NOMO-1 (cell line): ENCODE results near the gene SLC12A7.
"Not testable (repeated sequence)": the region's sequence is repeated elsewhere in the genome, so short reads cannot be mapped to it uniquely, and the experiment has no call there.

Experiments used
- DNase-seq, 2 experiments: peaks; one replicate each; lab custom pipeline; 2025; ENCODE audit not compliant: unreplicated experiment in 2 of 2; lab: John Stamatoyannopoulos, UW

The SLC12A7 gene

DNA sequence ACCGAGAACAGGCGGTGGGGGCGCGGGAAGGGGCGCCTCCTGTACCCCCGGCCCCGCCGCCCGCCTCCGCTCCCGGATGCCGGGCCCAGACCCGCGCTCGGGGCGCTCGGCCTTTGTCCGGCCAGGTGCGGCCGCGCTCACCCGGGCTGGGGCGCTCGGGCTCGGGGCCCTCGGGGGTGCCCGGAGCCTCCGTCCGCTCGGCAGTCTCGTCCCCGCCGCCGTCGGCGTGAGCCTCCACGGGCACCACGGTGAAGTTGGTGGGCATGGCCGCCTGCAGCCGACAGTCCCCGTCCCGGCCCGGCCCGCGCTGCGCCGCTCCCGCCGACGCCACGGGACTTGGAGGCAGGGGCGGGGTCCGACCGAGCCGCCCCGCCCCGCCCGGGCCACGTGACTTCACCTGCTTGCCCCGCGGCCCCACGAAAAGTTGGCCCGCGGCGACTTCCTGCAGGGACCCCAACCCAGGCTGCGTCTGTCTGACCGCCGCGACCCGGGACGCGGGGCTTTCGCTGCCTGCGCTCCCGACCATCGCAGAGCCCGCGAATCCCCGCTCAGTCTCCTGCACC, at the start of gene SLC12A7:
SLC12A7 (minus strand) TSS at position 337 of the 563 bp plus-strand sequence; CDS start at position 265, 72 bp downstream.
- DNase-seq: peak; percentile 35 to 58

DNA sequence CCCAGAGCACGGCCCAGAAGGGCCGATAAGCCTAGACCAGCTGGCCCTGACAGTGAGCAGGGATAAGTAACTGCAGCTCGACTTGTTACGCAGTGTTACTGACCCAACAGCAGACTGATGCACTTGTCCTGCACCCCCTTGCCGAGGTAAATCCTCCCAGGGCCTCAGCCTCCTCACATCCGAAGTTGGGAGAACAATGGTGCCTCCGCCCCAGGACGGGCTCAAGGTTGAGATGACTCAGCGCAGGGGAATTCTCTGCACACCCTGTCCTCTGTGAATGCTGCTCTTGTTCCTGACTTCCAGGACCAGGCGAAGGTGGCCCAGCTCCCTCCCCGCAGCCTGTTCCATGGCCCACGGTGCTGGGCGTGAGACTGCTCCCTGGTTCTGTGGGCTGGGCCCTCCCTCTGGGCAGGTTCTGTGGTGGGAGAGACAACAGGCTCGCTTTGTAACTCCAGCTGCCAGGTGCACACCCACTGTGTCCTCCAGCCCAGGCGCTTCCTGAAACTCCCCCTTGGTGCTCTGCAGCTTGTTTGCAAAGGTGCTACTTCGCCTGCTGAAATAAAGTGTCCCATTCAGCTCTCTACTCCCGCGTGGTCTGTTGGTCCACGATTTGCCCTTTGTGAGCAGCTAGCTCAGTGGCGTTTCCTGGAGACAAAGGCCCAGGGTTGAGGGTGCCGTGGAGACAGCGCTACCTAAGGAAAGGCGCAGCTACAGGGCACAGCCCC, 49.4 kb upstream of the SLC12A7 start:
- DNase-seq: no peak

DNA sequence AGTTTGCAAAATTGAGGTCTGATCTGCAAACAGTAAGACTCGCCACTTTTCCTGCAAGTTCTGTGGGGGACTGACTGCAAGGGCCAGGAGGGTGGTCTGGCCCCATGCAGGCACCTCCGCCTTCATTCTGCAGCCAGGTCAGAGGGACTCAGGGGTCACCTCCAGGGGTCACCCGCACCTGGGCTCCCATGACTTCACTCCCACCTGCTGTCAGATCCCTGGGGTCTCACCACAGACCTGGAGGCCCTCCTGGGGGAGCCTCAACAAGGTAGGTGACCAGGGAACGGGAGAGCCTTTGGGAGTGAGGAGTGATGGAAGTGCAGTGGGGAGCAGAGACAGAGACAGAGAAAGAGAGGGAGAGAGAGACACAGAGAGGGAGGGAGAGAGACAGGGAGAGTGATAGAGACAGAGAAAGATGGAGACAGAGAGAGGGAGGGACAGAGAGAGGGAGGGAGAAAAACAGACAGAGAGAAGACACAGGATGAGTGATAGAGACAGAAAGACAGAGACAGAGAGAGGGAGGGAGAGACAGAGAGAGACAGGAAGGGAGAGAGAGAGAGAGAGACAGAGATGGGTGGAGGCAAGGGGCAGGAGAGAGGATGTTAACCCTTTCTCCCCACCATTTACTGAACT, 48.0 kb upstream of the SLC12A7 start:
- no peak for DNase-seq

DNA sequence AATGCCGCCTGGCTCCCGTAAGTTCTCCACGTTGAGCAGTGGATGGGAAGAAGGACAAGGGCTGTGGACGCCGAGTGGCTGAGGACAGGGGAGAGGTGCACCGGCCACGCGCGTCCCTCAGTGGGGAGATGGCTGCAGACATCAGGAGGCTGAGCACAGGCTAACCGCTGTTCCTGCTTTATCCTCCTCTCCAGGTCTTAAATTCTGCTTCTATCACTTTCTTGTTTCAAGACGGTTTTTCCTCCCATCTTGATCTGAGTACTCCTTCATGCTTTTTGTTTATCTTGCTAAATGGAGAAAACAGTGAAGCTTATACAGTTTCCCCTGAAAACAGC, 47.4 kb upstream of the SLC12A7 start:
- DNase-seq: no peak

DNA sequence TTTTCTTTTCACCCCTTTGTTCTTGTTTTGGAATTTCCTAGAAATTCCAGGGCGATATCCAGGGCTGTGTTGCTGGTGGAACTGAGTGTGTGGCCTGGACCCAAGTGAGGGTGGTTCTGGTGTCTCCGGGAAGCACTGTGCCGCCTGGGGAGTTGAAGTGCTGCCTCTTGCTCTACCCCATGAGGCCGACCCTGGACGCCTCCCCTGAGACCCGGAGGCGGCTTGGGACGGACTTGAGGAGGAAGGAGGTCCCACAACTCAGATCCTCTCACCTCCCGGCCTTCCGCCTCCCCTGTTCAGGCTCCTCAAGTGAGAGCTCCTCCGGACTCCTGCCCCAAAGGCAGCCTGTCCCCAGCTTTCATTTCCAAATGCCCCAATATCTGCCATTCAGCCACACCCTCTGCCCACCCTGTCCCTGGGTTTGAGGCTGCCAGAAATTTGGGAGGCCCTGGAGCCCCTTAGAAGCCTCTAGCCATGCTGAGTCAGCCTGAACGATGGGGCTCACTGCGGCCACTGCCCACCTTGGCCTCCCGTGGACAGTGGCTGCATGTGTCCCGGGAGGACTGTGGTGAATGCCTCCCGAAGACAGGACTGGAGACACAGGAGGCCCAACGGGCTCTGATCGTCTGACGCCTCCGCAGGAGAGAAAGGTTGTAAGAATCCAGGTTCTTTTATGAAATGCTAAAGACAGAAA, 46.9 kb upstream of the SLC12A7 start:
- no peak for DNase-seq

DNA sequence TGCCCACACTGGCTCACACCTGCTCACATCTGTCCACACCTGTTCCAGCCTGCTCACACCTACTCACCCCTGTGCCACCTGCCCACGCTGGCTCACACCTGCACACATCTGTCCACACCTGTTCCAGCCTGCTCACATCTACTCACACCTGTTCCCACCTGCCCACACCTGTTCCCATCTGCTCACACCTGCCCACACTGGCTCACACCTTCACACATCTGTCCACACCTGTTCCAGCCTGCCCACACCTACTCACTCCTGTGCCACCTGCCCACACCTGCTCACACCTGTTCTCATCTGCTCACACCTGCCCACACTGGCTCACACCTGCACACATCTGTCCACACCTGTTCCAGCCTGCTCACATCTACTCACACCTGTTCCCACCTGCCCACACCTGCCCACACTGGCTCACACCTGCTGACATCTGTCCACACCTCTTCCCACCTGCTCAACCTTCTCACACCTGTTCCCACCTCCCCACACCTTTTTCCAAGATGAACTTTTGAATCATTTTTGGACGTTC, 45.7 kb upstream of the SLC12A7 start:
- not testable (repeated sequence) for DNase-seq

DNA sequence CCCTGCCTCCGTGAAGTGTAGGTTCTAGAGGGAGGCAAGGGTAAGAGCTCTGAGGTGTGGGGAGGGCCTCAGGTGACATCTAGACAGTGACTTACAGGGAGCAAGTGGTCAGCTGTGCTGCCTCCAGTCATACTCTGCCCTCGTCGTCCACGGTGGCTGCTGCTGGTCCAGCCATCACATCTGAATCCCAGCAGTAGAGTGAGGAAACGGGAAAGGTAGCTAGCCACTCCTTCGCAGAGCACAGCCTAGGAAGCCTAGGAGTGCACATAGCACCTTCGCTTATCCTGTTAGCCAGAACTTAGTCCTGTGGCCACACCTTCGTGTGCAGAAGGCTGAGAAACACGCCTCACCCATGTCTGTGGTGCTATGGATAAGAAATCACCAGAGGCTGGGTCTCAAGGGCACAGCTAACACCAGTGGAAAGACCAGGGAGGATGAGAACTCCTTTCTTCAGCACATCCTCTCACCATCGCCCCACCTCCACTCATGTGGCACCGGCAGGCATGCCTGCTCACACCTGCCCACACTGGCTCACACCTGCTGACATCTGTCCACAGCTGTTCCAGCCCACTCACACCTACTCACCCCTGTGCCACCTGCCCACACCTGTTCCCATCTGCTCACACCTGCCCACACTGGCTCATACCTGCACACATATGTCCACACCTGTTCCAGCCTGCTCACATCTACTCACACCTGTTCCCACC, 45.0 kb upstream of the SLC12A7 start:
- DNase-seq: no peak

DNA sequence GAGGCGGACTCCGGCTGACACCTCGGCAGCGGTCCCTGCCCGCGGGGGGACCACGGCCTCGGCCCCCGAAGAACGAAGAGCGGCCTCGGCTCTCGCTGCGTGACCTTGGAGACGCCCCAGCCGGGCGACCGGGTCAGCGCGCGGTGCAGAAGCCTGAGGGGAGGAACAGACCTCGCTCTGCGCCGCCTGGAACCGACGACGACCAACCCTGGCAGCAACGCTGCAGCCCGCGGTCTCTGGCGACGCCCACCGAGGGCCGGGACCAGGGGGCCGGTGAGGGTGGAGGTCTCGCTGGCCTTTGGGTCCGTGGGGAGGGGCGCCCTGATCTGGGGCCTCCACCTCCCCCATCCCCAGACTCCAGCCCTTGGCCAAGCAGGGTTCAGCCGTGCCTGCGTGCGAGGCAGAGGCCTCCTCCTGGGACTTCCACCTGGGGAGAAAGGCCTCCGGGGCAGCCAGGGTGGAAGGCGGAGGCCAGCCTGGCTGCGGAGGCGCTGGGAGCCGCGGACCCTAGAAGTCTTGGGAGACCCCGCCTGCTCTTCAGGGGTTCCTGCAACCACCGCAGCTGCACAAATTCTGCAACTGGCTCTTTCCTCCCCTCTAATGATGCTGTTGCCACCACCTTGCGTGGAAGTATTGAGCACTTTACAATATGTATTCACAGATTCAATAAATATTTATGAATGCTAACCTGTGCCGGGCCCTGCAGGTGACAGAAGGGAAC, 44.3 kb upstream of the SLC12A7 start:
- DNase-seq: no peak

DNA sequence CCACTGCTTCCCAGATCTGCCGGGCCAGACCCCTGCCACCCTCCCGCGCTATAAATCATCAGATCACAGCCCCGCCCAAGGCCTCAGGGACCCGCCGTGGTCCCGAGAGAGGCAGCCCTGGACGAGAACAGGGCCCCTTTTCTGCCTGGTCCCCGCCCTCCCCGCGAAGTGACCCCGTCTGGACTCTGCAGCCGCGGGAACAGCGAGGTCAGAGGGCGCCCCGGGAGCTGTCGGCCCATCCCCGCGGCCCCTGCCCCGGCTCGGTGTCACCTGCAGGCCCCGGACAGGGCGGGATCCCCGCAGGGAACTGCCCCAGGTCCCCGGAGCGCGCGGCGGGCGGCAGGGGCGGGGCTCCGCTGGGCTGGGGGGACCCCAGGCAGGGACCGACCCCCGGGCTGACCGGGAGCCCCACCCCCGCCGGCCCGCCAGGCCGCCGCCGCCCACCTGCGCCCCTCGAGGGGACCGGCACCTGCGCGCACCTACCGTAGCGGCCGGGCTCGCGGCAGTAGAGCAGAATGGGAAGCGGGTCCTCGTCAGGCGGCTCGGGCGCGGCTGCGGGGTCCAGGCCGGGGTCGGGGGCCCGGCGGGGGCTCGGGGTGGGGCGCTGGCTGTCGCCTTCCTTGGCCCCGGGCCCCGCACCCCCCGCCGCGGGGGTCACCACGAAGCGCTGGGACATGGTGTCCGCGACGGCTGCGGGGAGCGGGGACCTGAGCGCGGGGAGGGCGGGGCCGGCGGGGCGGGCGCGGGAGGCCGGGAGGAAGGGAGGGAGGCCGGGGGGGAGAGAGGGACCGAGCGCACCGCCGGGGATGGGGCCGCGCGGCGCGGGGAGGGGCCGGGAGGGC, 43.5 kb upstream of the SLC12A7 start:
- DNase-seq: no peak

DNA sequence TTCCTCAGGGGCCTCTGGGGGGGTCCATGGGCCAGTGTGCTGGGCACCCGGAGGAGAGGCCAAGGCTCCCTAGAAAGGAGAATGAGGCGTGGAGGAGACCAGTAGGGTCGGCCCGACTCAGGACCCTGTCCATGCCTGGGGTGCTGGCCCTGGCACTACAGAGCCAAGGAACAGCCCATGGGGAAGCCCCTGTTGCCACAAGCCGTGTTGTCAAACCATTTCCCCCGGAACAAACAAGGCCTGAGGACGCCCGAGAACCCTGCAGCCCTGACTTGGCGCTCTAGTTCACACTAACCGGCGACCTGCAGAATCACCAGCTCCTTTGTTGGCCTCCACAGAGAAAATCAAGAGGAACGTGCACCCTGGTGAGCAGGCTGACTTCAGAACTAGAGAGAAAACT, 41.6 kb upstream of the SLC12A7 start:
- DNase-seq: no peak

DNA sequence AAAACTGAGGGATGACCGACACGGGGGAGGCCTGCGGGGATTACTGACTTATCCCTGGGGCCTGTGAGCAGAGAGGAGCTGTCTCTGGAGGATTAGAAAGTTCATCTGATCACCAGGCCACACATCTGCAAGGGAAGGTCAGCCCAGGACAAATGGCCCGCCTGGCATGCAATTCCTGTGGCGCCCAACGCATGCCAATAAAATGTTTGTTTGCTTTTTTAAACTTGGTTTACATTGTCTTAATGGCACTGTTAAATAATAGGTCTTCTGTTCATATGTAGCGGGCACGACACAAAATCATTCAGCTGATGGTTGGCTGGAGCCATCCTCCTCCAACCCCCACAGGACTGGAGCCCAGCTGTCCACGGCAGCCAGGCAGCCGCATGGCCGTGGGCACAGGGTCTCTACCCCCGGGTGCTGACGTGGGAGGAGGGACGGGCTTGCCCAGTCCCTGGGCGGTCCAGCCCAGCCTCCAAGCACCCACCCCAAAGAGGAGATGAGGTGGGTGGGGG, 41.0 kb upstream of the SLC12A7 start:
- no peak for DNase-seq

DNA sequence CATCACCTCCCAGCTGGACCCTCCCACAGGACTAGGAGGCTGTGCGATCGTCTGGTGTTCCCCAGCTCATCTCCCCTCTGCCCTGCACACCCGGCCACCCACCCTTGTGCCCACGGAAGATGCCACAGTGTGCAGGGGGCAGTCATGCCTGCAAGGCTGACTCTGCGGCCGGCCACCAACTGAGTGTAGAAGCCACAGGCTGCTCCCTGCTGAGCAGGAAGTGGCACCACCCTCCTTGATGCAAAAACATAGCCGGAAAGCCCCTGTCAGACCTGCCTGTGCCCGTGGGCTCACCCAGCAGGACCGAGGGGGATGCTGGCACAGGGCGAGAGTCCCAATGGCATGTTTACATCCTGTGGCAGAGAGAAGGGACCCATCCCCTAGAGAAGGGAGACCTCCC, 40.3 kb upstream of the SLC12A7 start:
- no peak for DNase-seq

DNA sequence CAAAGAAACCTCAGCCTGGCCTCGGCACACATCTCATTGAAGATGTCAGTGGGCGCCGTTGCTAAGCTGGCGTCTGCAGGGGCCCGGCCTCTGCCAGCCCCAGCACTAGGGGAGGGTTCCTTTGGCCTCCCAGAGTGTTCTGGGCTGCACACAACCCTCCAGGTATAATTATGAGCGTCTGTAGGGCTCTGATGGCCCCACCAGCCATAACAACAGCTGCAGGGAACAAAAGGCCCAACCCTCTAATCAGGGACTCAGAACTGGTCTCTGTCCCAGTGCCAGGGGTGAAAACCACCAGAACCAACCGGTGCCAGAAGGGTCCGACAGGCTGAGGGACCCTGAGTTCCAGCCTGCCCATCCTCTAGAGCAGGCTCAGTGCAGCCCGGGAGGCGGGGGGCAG, 39.5 kb upstream of the SLC12A7 start:
- no peak for DNase-seq

DNA sequence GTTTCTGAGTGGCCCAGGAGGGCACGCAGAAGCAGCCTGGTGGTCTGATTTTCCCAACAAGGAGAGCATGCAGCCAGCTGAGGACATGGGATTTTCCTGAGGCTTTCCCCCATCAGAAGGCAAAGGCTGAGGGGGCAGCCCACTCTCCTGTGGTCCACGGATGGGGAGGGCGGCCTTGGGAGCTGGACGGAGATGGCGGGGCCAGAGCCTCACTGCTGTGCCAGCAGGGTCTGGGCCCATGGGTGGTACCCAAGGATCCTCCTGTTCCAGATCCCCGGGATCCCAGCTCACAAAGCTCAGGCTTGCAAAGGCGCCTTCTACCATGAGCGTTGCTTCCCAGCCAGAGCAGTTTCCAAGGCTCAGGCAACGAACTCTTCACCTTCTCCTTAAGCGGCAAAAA, 39.0 kb upstream of the SLC12A7 start:
- DNase-seq: no peak

DNA sequence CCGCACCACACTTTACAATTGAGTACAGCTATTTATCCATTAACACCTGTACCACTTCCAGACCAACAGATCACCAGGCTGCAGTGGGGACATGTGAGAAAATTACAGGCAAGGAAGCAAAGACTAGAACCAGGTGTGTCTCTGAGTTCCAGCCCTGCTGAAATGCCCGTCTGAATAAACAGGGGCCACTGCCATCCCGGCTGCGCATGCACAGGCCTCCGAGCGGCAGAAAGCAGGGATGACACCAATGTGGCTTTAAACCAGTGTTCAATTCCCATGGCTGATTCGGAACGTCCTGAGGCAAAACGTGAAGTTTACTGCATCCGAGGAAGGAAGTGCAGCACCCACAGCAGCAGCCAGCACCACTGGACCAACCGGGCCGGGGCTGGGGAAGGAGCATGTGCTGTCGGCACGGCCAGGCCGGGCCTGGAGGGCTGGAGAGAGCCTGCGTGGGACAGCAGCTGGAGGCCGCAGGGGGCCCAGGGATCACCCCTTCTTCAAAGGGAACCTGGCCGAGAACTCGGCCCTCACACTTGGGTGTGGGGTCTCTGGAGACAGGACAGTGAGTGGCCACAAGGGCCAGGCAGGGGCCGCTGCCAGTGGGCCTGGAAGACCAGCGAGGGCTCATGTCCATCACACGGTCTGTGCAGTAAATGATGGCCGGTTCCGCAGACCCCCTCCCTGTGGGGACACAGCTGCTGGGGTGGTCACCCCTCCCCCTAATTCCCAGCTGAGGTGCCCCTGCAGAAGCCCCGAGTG, 33.0 kb upstream of the SLC12A7 start:
- DNase-seq: no peak

DNA sequence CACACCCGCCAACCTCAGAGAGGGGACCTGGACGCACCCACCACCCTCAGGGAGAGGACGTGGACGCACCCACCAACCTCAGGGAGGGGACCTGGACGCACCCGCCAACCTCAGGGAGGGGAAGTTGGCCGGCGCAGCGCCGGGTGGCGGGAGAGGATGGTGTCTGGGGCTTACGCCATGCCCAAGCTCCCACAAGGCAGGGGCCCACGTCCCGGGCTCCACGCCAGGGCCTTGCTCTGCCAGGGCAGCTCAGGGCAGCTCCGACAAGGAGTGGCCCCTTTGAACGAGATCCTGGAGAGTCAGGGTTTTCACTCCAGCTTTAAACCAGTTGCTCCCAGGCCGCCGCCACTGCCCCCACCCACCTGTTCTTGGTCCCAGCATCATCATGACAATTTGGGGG, 32.2 kb upstream of the SLC12A7 start:
- no peak for DNase-seq

DNA sequence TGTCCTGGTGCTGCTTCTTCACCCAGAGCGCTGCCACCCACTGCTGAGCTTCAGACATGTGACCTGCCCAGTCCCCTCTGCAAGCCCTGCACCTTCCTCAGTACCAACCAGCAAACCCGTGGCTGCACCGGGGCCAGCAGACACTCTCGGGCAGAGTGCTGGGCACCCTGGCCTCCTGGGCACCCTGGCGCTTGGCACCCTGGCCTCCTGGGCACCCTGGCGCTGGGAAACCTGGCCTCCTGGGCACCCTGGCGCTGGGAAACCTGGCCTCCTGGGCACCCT, 31.7 kb upstream of the SLC12A7 start:
- no peak for DNase-seq

DNA sequence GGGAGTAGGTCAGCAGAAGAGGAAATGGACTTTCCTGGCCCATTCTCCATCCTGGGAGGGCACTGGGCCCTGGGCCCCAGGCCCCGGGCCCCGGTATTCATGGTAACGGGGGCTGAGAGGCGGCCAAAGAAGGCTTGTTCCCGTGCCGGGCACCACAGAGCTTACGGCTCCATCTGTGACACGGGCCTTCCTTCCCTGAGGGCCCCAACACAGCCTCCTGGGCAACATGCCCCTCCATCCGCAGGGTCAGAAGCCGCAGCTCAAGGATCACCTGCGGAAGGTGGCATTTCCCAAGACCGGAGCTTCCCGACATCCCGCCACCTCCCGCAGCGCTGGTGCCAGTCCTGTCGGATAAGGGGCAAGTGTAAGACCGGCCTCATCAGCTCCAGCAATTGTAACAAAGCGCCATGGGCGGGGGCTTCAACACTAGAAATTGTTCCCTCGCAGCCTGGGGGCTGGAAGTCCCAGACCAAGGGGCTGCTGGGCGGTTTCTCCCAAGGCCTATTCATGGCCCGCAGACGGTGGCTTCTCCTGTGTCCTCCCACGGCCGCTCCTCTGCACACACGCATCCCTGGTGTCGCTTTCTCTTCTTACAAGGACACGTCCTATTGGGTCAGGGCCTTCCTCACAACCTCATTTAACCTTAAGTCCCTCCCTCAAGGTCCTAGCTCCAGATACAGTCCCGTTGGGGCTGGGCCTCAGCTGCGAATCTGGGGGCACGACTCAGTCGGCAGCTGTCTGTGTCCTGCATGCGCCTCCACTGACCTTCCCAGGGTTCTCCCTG, 31.2 kb upstream of the SLC12A7 start:
- DNase-seq: no peak
